ENCODE results near the gene JOSD2.

The JOSD2 gene

DNA sequence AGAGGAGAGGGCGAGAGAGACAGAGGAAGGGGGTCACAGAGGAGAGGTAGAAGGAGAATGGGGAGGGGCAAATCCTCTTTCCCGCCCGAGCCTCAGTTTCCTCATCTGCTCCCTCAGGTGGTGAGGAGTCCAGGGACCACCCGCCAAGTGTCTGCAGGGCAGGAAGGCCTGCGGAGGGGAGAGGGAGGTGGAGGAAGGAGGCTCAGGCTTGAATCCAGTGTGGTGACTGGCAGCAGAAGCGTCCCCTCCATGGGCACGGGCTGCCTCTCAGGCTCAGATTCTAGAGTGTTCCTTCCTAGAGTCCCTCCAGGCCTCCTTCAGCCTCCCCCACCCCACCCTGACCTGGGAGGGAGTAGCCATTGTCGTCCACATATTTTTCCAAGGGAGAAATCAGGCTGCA lies 17.8 kb downstream of the JOSD2 start:
- DNase-seq = no peak

- no peak for DNase-seq
These were observed 18.5 kb downstream of the JOSD2 start for GRCh38 chr19:50492303-50493052.

DNA sequence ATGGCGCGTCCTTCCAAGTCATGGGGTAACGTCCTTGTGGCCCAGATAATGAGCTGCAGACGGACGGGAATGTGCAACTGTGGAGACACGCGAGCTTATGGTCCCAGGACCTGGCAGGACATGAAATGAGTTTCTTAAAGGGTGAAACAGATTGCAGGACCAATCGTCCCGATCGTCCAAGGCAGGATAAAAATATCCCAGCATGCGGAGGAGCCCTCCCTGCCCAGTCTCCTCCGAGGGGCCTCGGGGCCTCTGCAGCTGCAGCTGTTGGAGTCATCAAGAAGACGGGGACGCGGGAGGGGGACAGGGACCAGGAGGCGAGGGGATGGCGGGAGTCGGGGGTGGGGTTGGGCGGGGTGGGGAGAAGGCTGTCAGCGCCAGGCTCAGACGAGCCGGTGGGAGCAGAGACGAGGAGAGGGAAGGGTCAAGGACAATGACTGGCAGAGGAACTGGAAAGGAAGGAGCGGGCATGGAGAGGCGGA lies 20.0 kb downstream of the JOSD2 start:
- DNase-seq = no peak

DNA sequence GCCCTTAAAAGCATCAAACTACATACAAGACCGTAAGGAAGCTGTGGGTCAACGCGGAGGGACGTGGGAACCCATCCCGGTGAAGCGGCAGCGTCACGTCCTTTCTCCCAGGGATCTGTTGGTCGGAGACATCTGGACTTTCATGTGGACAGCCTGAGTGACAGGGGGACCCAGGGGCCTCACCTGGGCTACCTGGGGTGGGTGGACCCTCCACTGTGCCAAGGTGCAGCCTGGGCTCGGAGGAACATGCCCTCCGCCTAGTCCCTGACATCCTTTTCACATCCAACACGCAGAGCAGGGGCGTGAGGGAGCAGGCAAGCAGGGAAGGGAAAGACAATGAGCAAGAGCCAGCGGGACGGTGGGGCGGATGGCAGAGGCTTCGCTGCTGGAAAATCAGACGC lies 20.6 kb downstream of the JOSD2 start:
- no peak for DNase-seq

GRCh38 chr19:50489461-50490011 lies 21.5 kb downstream of the JOSD2 start:
- DNase-seq = no peak

DNA sequence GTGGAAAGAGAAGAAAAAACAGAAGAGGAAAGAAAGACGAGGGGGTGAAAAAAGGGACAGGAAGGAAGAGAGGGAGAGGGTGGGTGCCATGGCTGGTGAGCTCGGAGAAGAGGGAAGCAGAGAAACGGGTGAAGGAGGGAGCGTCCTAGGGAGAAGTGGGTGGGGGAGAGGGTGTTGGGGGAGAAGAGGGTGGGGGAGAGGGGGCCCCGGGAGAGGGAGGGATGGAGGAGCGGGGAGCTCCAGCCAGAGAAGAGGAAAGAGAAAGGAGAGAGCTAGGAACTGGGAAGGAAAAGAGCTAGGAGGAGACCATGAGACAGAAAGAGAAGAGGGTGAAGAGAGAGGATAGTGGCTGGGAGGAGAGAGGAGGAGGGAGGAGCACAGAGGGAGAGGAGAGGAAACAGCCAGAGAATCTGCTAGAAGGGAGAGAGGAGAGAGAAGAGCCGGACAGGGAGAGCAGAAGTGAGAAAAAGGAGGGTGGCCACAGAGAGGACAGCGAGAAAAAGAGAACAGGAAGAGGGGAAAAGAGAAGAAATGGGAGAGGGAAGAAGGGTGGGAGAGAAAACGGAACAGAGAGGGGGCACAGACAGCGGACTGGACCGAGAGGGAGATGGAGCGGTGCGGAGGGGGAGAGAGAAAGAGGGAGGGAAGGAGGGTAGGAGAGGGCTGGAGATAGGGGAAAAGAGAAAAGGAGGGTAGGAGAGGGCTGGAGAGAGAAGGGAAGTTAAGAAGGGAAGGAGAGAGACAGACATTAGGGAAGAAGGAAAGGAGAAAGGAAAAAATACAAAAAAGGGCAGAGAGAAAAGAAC lies 22.4 kb downstream of the JOSD2 start:
- DNase-seq = no peak

GRCh38 chr19:50486823-50487515 lies 24.0 kb downstream of the JOSD2 start:
- DNase-seq = no peak

GRCh38 chr19:50485284-50485955 lies 25.6 kb downstream of the JOSD2 start:
- DNase-seq = no peak

GRCh38 chr19:50482916-50483315 lies 28.1 kb downstream of the JOSD2 start:
- DNase-seq = no peak

GRCh38 chr19:50482271-50482855 lies 28.6 kb downstream of the JOSD2 start:
- no peak for DNase-seq

GRCh38 chr19:50481351-50482149 lies 29.4 kb downstream of the JOSD2 start:
- DNase-seq = no peak

- no peak for DNase-seq
These were observed 30.5 kb downstream of the JOSD2 start for GRCh38 chr19:50480281-50481111.

DNA sequence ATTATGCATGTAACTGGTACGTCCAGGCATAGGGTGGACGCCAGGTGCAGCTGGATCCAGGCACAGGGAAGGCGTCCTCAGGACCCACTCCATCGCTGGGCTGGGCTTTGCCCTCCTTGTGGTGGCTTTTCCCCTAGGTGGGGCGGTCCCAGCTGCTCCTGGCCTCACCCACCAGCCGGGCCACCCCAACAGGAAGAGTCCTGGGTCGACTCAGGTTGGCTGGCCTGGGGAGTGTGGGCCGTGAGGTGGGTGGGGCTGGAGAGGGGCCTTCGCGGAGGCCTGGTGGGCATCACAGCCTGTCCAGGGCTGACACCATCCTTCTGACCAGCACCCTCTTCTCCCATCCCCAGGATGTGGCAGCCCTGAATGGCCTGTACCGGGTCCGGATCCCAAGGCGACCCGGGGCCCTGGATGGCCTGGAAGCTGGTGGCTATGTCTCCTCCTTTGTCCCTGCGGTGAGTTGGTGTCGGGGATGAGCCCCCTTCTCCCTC lies 31.2 kb downstream of the JOSD2 start:
- no peak for DNase-seq

- no peak for DNase-seq
These were observed 31.9 kb downstream of the JOSD2 start for GRCh38 chr19:50478901-50479715.

GRCh38 chr19:50477751-50478515 lies 33.1 kb downstream of the JOSD2 start:
- DNase-seq = no peak

- no peak for DNase-seq
These were observed 34.1 kb downstream of the JOSD2 start for GRCh38 chr19:50476907-50477238.

- DNase-seq = peak; percentile 51
These were observed 34.6 kb downstream of the JOSD2 start, which contains the start of the genes EMC10 and GARIN5A for GRCh38 chr19:50476224-50476906. TSS of gene EMC10 (plus strand) at chr19:50476507. CDS start at chr19:50476545, 38 bp downstream. TSS of gene GARIN5A (minus strand) at chr19:50476848. CDS start at chr19:50476388, 460 bp downstream.

GRCh38 chr19:50475736-50476223 lies 35.2 kb downstream of the JOSD2 start:
- no peak for DNase-seq

All from NCI-H2227 treated with DMSO at 0.1 percent for 48 hours (cell line).